GM12878 (cell line): ENCODE data around the gene GID8. TPM values are rescaled to one million over a fixed set of nuclear protein-coding genes. Genes with fewer than 3 reads are reported as not detected.
A peak's percentile ranks its signal among the peaks of the same experiment; 100 is the strongest.

Experiments used
- ATAC-seq: fragments of 200-7000 bp; cut with Tn5 transposase; 3 replicates; pipeline ENCODE4 v1.9.1; 2020; ENCODE audit warnings: mild to moderate bottlenecking, moderate library complexity
- BruUV-seq: library from RNA; stranded (reverse); fragments of 400-500 nt; replicated peaks from 2 replicates; lab custom pipeline; 2021; lab: Mats Ljungman, UMichigan
- CTCF ChIA-PET: fragments of 300-600 bp; sonication (Branson Sonifier 250); formaldehyde crosslinking; extraction: SDS; loops from one replicate; lab custom pipeline; 2021; ENCODE audit warnings: inconsistent platforms; lab: Yijun Ruan, JAX
- POLR2A ChIA-PET: fragments of 350-600 bp; formaldehyde crosslinking; extraction: SDS; loops from one replicate; lab custom pipeline; 2021; ENCODE audit warnings: inconsistent platforms; lab: Charles Lee
- RAD21 ChIA-PET: fragments of 300-600 bp; sonication (Branson Sonifier 250); formaldehyde crosslinking; loops from one replicate; lab custom pipeline; 2023; ENCODE audit warnings: antibody characterized with exemption; ENCODE audit not compliant: unreplicated experiment; lab: Charles Lee
- SMC1A ChIA-PET: fragments of 300-600 bp; sonication (Branson Sonifier 250); formaldehyde crosslinking; loops from one replicate; lab custom pipeline; 2023; ENCODE audit not compliant: unreplicated experiment, uncharacterized antibody; lab: Charles Lee
- DNase-seq: peaks from one replicate; pipeline ENCODE4 v3.0.0-alpha.2; 2011; ENCODE audit warnings: low read depth, low spot score
- FAIRE-seq: peaks from 3 replicates; lab custom pipeline; 2011; peaks lifted over from hg19 to GRCh38; lab: Jason Lieb, UNC
- H2AFZ ChIP-seq: 2 replicates; pipeline ENCODE4 v1.6.0; 2011; ENCODE audit warnings: low read depth, low read length, control low read depth; ENCODE audit not compliant: control insufficient read depth
- H3K27ac ChIP-seq: 2 replicates; pipeline ENCODE4 v1.5.1; 2011; ENCODE audit warnings: control low read depth; ENCODE audit not compliant: control insufficient read depth, insufficient read depth
- H3K27me3 ChIP-seq, 2 experiments: replicated peaks in 1 of 2; 2 replicates each; pipeline versions ENCODE4 v1.6.0 to v1.6.1; 2011; ENCODE audit warnings: low read length in 1 of 2; ENCODE audit not compliant: control insufficient read depth in 2 of 2, insufficient read depth in 2 of 2
- H3K36me3 ChIP-seq, 2 experiments: 2 replicates each; pipeline ENCODE4 v1.5.1; 2011; ENCODE audit warnings: low read length in 1 of 2; ENCODE audit not compliant: control insufficient read depth in 2 of 2, insufficient read depth in 2 of 2
- H3K4me1 ChIP-seq: 2 replicates; pipeline ENCODE4 v1.6.1; 2011; ENCODE audit warnings: mild to moderate bottlenecking, low read length, moderate library complexity, mixed read lengths; ENCODE audit not compliant: control insufficient read depth, insufficient read depth
- H3K4me2 ChIP-seq: 2 replicates; pipeline ENCODE4 v1.6.0; 2011; ENCODE audit warnings: control low read depth; ENCODE audit not compliant: control insufficient read depth, insufficient read depth
- H3K4me3 ChIP-seq: fragments of 200-600 bp; sonication (generic); 2 replicates; pipeline ENCODE4 v1.5.1; 2016
- H3K79me2 ChIP-seq: 2 replicates; pipeline ENCODE4 v1.6.0; 2011; ENCODE audit warnings: low read length; ENCODE audit not compliant: control insufficient read depth, insufficient read depth
- H3K9ac ChIP-seq: 2 replicates; pipeline ENCODE4 v1.8.0; 2011; ENCODE audit warnings: low read length, control low read depth, mixed read lengths; ENCODE audit not compliant: control insufficient read depth, insufficient read depth
- H3K9me3 ChIP-seq: replicated peaks from 3 replicates; pipeline ENCODE4 v1.5.1; 2011; ENCODE audit warnings: mild to moderate bottlenecking, low read length; ENCODE audit not compliant: control insufficient read depth, insufficient read depth
- H4K20me1 ChIP-seq: 2 replicates; pipeline ENCODE4 v1.6.0; 2011; ENCODE audit not compliant: control insufficient read depth, insufficient read depth
- BCL11A ChIP-seq: IDR thresholded peaks from 2 replicates; pipeline ENCODE4 v1.6.1; 2011; ENCODE audit warnings: low read depth, low read length
- BMI1 ChIP-seq: fragments of 450-650 bp; IDR thresholded peaks from 2 replicates; pipeline ENCODE4 v1.6.1; 2016; ENCODE audit warnings: mild to moderate bottlenecking, moderate library complexity, borderline replicate concordance
- CBX5 ChIP-seq: sonication (generic); IDR thresholded peaks from 2 replicates; pipeline ENCODE4 v1.6.1; 2016; ENCODE audit warnings: low read depth, moderate library complexity, mild to moderate bottlenecking, inconsistent platforms
- EED ChIP-seq: sonication (generic); IDR thresholded peaks from 2 replicates; pipeline ENCODE4 v1.6.1; 2016; ENCODE audit warnings: antibody characterized with exemption, low read depth
- ESRRA ChIP-seq: IDR thresholded peaks from 2 replicates; pipeline ENCODE4 v1.6.1; 2012; ENCODE audit warnings: mild to moderate bottlenecking, low read length, improper control_type of control experiment
- FOXM1 ChIP-seq: IDR thresholded peaks from 2 replicates; pipeline ENCODE4 v1.6.1; 2012; ENCODE audit warnings: low read depth, mild to moderate bottlenecking, inconsistent platforms, low read length, moderate library complexity
- HDAC2 ChIP-seq: fragments of 200-600 bp; sonication (generic); IDR thresholded peaks from 2 replicates; pipeline ENCODE4 v1.6.1; 2017
- JUNB ChIP-seq: IDR thresholded peaks from 2 replicates; pipeline ENCODE4 v1.6.1; 2016; ENCODE audit warnings: antibody characterized with exemption, mild to moderate bottlenecking
- LARP7 ChIP-seq: fragments of 450-650 bp; IDR thresholded peaks from 2 replicates; pipeline ENCODE4 v1.6.1; 2017; ENCODE audit warnings: mild to moderate bottlenecking
- MTA2 ChIP-seq: fragments of 450-650 bp; IDR thresholded peaks from 2 replicates; pipeline ENCODE4 v1.6.1; 2016; ENCODE audit warnings: low read depth, mild to moderate bottlenecking, moderate library complexity
- MXI1 ChIP-seq: fragments of 150-350 bp; IDR thresholded peaks from 2 replicates; pipeline ENCODE4 v1.6.1; 2011; ENCODE audit warnings: low read depth, mild to moderate bottlenecking, inconsistent platforms, low read length, improper control_type of control experiment
- NFIC ChIP-seq: IDR thresholded peaks from 2 replicates; pipeline ENCODE4 v1.6.1; 2012; ENCODE audit warnings: low read depth, mild to moderate bottlenecking, inconsistent platforms, low read length, moderate library complexity
- NRF1 ChIP-seq: conservative IDR thresholded peaks from 2 replicates; pipeline ENCODE4 v1.6.1; 2011; ENCODE audit warnings: mild to moderate bottlenecking, low read depth, low read length, improper control_type of control experiment
- PML ChIP-seq: IDR thresholded peaks from 2 replicates; pipeline ENCODE4 v1.6.1; 2012; ENCODE audit warnings: low read length, inconsistent platforms
- WGBS: methylation state at CpG from one replicate; pipeline ENCODE4 v1.1.6; 2016; ENCODE audit warnings: low lambda C conversion rate; ENCODE audit not compliant: insufficient replicate concordance, insufficient coverage; ENCODE audit errors: missing lambda C conversion rate; 5-methylcytosine and 5-hydroxymethylcytosine counted together
- in situ Hi-C: fragments of 300-500 bp; cut with MboI; formaldehyde crosslinking; loops from 9 replicates; pipeline ENCODE4 v1.14.3; 2018; ENCODE audit warnings: mixed read lengths
- intact Hi-C: fragments of 100-400 bp; cut with micrococcal nuclease; formaldehyde crosslinking; loops from one replicate; pipeline ENCODE4 v1.14.2; 2022; ENCODE audit not compliant: unreplicated experiment
- polyA plus RNA-seq, 11 experiments: library from polyadenylated mRNA; depleted of rRNA in 4 of 11; unstranded in 6 of 11; stranded (reverse) in 5 of 11; fragments of >200 nt; fragmentation: Nextera tagmentation in 4 of 11; fragmentation: Illumina TruSeq in 1 of 11; extraction: Ambion mirVana in 4 of 11; extraction: Trizol in 1 of 11; gene quantifications; 1 replicate in 1 of 11; 2 replicates in 10 of 11; pipeline versions ENCODE4 v1.2.1 to v1.2.3, GENCODE V29; 2011 to 2016; ENCODE audit warnings: inconsistent platforms in 2 of 11, missing spikeins in 2 of 11, low read depth in 1 of 11
- total RNA-seq, 4 experiments: library from RNA; depleted of rRNA in 3 of 4; stranded (reverse); fragments of >200 nt in 3 of 4; fragmentation: Illumina TruSeq in 1 of 4; extraction: Trizol in 1 of 4; gene quantifications; 2 replicates each; pipeline versions ENCODE4 v1.2.1 to v1.2.3, GENCODE V29; 2013 to 2021
- TF ChIP-seq, protein P1 (sequence below): fragments of 450-650 bp; IDR thresholded peaks from 2 replicates; pipeline ENCODE4 v1.6.1; 2016; ENCODE audit warnings: mild to moderate bottlenecking, moderate library complexity, borderline replicate concordance
- TF ChIP-seq, protein P2 (sequence below): fragments of 450-650 bp; IDR thresholded peaks from 2 replicates; pipeline ENCODE4 v1.6.1; 2018; ENCODE audit warnings: borderline replicate concordance, mild to moderate bottlenecking; ENCODE audit not compliant: partially characterized antibody
- TF ChIP-seq, protein P3 (sequence below): IDR thresholded peaks from 2 replicates; pipeline ENCODE4 v1.6.1; 2011; ENCODE audit warnings: low read depth, mild to moderate bottlenecking, low read length, moderate library complexity, borderline replicate concordance; ENCODE audit errors: extremely low read depth

Gene GID8
- total and polyA plus RNA-seq, 10 of the 15 experiments (the other 5 are each of a cell fraction or from before 2014, with no cell fraction given): 12.0 to 33.8 (median 22.2) TPM

DNA sequence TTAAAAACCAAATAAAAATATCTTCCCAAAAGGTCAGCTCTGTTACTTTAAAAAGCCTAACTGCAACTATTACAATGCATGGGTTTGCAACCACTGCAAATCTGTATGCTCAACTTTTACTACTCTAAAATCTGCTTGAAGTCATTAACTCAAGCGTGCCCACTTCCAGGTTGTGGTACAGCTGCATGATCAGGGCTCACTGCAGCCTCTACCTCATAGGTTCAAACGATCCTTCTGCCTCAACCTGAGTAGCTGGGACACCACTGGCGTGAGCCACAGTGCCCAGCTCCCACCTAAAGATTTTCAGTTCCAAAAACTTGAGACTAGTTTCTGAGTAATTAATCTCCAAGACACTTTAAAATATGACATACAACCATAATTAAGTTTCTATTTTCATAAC is 19.8 kb upstream of the GID8 start:
- peaks cover 1 to 2% of the 10 kb centered on the region in 2 experiments for H3K36me3 ChIP-seq
- no TSS peak for BruUV-seq
- RAD21 ChIA-PET: interaction anchor here (0.8 to 1.7 kb wide), 7 partner anchors 10 to 95 kb away, joined by 3 to 5 read pairs (median 4); no protein-coding TSS in a partner anchor
- FAIRE-seq (peak; percentile 77), ATAC-seq (peak; percentile 78), DNase-seq (no peak)
- no peak overlapping the region for H2AFZ ChIP-seq
- H3K27me3 ChIP-seq: no peaks in the 10 kb centered on the region
- in situ Hi-C loops: no loop called here
- intact Hi-C loops: loop anchor here (2.0 kb wide), 1 partner anchor 17 kb away; no protein-coding TSS in a partner anchor
- POLR2A ChIA-PET: interaction anchor here (0.6 to 3.1 kb wide), 10 partner anchors 10 to 96 kb away, joined by 3 to 15 read pairs (median 5); partner anchors contain the start of genes GID8 and SLC17A9
- H3K27ac ChIP-seq: peak overlapping the region; percentile 61
- H3K4me2 ChIP-seq: peak overlapping the region; percentile 19
- peak overlapping the region; percentile 31 for H3K4me3 ChIP-seq
- H4K20me1 ChIP-seq: peaks cover 25% of the 10 kb centered on the region
- peaks cover 98% of the 10 kb centered on the region for H3K79me2 ChIP-seq
- H3K4me1 ChIP-seq: peaks cover 52% of the 10 kb centered on the region
- 2% methylated on average over 3 of the region's 3 CpGs for WGBS
- H3K9ac ChIP-seq: peak overlapping the region; percentile 13; the same call in 1 of the 2 replicates
- H3K9me3 ChIP-seq: no peaks in the 10 kb centered on the region
- SMC1A ChIA-PET: interaction anchor here (1.2 to 3.8 kb wide), 9 partner anchors 10 to 91 kb away, joined by 3 to 21 read pairs (median 8); partner anchors contain the start of genes GID8 and SLC17A9
- CTCF ChIA-PET: interaction anchor here (0.7 to 12.5 kb wide), 10 partner anchors 10 to 93 kb away, joined by 3 to 92 read pairs (median 4); partner anchors contain the start of gene GID8
- no peak for TF ChIP-seq FOXM1
- TF ChIP-seq, protein P1, sequence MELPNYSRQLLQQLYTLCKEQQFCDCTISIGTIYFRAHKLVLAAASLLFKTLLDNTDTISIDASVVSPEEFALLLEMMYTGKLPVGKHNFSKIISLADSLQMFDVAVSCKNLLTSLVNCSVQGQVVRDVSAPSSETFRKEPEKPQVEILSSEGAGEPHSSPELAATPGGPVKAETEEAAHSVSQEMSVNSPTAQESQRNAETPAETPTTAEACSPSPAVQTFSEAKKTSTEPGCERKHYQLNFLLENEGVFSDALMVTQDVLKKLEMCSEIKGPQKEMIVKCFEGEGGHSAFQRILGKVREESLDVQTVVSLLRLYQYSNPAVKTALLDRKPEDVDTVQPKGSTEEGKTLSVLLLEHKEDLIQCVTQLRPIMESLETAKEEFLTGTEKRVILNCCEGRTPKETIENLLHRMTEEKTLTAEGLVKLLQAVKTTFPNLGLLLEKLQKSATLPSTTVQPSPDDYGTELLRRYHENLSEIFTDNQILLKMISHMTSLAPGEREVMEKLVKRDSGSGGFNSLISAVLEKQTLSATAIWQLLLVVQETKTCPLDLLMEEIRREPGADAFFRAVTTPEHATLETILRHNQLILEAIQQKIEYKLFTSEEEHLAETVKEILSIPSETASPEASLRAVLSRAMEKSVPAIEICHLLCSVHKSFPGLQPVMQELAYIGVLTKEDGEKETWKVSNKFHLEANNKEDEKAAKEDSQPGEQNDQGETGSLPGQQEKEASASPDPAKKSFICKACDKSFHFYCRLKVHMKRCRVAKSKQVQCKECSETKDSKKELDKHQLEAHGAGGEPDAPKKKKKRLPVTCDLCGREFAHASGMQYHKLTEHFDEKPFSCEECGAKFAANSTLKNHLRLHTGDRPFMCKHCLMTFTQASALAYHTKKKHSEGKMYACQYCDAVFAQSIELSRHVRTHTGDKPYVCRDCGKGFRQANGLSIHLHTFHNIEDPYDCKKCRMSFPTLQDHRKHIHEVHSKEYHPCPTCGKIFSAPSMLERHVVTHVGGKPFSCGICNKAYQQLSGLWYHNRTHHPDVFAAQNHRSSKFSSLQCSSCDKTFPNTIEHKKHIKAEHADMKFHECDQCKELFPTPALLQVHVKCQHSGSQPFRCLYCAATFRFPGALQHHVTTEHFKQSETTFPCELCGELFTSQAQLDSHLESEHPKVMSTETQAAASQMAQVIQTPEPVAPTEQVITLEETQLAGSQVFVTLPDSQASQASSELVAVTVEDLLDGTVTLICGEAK: no peak
- TF ChIP-seq CBX5: no peak
- TF ChIP-seq, protein P2, sequence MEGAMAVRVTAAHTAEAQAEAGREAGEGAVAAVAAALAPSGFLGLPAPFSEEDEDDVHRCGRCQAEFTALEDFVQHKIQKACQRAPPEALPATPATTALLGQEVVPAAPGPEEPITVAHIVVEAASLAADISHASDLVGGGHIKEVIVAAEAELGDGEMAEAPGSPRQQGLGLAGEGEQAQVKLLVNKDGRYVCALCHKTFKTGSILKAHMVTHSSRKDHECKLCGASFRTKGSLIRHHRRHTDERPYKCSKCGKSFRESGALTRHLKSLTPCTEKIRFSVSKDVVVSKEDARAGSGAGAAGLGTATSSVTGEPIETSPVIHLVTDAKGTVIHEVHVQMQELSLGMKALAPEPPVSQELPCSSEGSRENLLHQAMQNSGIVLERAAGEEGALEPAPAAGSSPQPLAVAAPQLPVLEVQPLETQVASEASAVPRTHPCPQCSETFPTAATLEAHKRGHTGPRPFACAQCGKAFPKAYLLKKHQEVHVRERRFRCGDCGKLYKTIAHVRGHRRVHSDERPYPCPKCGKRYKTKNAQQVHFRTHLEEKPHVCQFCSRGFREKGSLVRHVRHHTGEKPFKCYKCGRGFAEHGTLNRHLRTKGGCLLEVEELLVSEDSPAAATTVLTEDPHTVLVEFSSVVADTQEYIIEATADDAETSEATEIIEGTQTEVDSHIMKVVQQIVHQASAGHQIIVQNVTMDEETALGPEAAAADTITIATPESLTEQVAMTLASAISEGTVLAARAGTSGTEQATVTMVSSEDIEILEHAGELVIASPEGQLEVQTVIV: no peak
- TF ChIP-seq JUNB: no peak
- no peak for TF ChIP-seq NRF1
- TF ChIP-seq, protein P3, sequence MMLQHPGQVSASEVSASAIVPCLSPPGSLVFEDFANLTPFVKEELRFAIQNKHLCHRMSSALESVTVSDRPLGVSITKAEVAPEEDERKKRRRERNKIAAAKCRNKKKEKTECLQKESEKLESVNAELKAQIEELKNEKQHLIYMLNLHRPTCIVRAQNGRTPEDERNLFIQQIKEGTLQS: no peak
- TF ChIP-seq PML: no peak
- peak; percentile 28; the same call in 1 of the 2 replicates for TF ChIP-seq NFIC
- TF ChIP-seq ESRRA: no peak
- TF ChIP-seq BMI1: no peak
- TF ChIP-seq MTA2: 0 out of 2 replicates have a peak, but pooled peaks have one; percentile 29
- TF ChIP-seq BCL11A: no peak
- TF ChIP-seq EED: peak; percentile 10; the same call in 1 of the 2 replicates
- no peak for TF ChIP-seq MXI1
- no peak for TF ChIP-seq LARP7
- no peak for TF ChIP-seq HDAC2
